CD4-positive, alpha-beta memory T cell (primary cell): ENCODE data around the gene STK24. TPM values are rescaled to one million over a fixed set of nuclear protein-coding genes. Genes with fewer than 3 reads are reported as not detected.

Experiments used
- CTCF ChIA-PET: fragments of 350-600 bp; sonication (Branson Sonifier 250); formaldehyde crosslinking; loops from one replicate; lab custom pipeline; 2021; ENCODE audit warnings: inconsistent platforms; ENCODE audit not compliant: partially characterized antibody; lab: Charles Lee
- POLR2A ChIA-PET: fragments of 350-600 bp; sonication (Branson Sonifier 250); formaldehyde crosslinking; loops from one replicate; lab custom pipeline; 2021; ENCODE audit not compliant: partially characterized antibody; lab: Charles Lee
- DNase-seq, 5 donors: peaks; one replicate each; pipeline versions ENCODE4 v3.0.0 to v3.0.0-alpha.2; 2020 to 2022; ENCODE audit warnings: mixed read lengths in 1 of 5
- H3K27ac ChIP-seq: one replicate; pipeline ENCODE4 v1.7.0; 2013; ENCODE audit warnings: low read depth, low read length
- H3K27me3 ChIP-seq: 2 replicates; pipeline ENCODE4 v1.7.0; 2013; ENCODE audit warnings: mild to moderate bottlenecking, low read length, moderate library complexity; ENCODE audit not compliant: insufficient read depth
- H3K36me3 ChIP-seq: 2 replicates; pipeline ENCODE4 v1.7.0; 2013; ENCODE audit warnings: mild to moderate bottlenecking, low read length, moderate library complexity; ENCODE audit not compliant: insufficient read depth
- H3K4me1 ChIP-seq: 2 replicates; pipeline ENCODE4 v1.7.0; 2013; ENCODE audit warnings: mild to moderate bottlenecking, low read length, moderate library complexity; ENCODE audit not compliant: insufficient read depth
- H3K4me3 ChIP-seq, 2 donors: one replicate each; pipeline ENCODE4 v1.7.0; 2013; ENCODE audit warnings: low read length in 2 of 2, mild to moderate bottlenecking in 1 of 2
- H3K9me3 ChIP-seq, 2 donors: one replicate each; pipeline ENCODE4 v1.7.0; 2013; ENCODE audit warnings: low read length in 2 of 2, control low read depth in 1 of 2; ENCODE audit not compliant: control insufficient read depth in 1 of 2
- H3K27ac Mint-ChIP-seq, 7 donors: one replicate each; pipeline ENCODE4 v1.8.0; 2020 to 2021; ENCODE audit warnings: mixed read lengths in 7 of 7, mild to moderate bottlenecking in 6 of 7, inconsistent platforms in 3 of 7, moderate library complexity in 3 of 7
- H3K27me3 Mint-ChIP-seq, 2 donors: one replicate each; pipeline ENCODE4 v1.8.0; 2020 to 2021; ENCODE audit warnings: mixed read lengths in 2 of 2
- H3K36me3 Mint-ChIP-seq, 2 donors: one replicate each; pipeline ENCODE4 v1.8.0; 2020 to 2021; ENCODE audit warnings: mixed read lengths in 2 of 2, inconsistent platforms in 1 of 2, mild to moderate bottlenecking in 1 of 2
- H3K4me1 Mint-ChIP-seq, 4 donors: one replicate each; pipeline ENCODE4 v1.8.0; 2020 to 2021; ENCODE audit warnings: mixed read lengths in 4 of 4, mild to moderate bottlenecking in 1 of 4
- H3K4me3 Mint-ChIP-seq, 8 donors: one replicate each; pipeline ENCODE4 v1.8.0; 2020 to 2021; ENCODE audit warnings: mixed read lengths in 8 of 8, mild to moderate bottlenecking in 7 of 8, moderate library complexity in 6 of 8, inconsistent platforms in 3 of 8
- H3K9me3 Mint-ChIP-seq, 8 donors: one replicate each; pipeline ENCODE4 v1.8.0; 2020 to 2021; ENCODE audit warnings: mixed read lengths in 8 of 8, mild to moderate bottlenecking in 5 of 8, inconsistent platforms in 3 of 8, moderate library complexity in 1 of 8
- intact Hi-C: fragments of 100-400 bp; cut with micrococcal nuclease; formaldehyde crosslinking; loops from one replicate; pipeline ENCODE4 v1.15.1; 2023
- polyA plus RNA-seq, 2 donors: library from polyadenylated mRNA; unstranded; fragments of 300-500 nt; fragmentation: Illumina TruSeq; gene quantifications; one replicate each; pipeline ENCODE4 v1.2.3, GENCODE V29; 2021
- total RNA-seq, 2 experiments: library from RNA; stranded (reverse); gene quantifications; one replicate each; pipeline ENCODE4 v1.2.3, GENCODE V29; 2021

STK24 gene
- total and polyA plus RNA-seq, 4 experiments from 2014 or later: 24.2 to 147 (median 118) TPM

GRCh38 chr13:98405690-98406344 lies 171.1 kb downstream of the STK24 start:
- intact Hi-C loops: no loop called here

GRCh38 chr13:98405107-98405571 lies 171.8 kb downstream of the STK24 start:
- Mint-ChIP-seq H3K27ac (peak overlapping the region in 1 of 7 donors; percentile 9), H3K4me3 (no peak overlapping the region), H3K27me3 (peaks cover 2 to 10% of the 10 kb centered on the region in 2 donors), H3K9me3 (no peaks in the 10 kb centered on the region), H3K4me1 (no peaks in the 10 kb centered on the region), H3K36me3 (no peaks in the 10 kb centered on the region)
- H3K4me1 ChIP-seq: no peaks in the 10 kb centered on the region
- ChIA-PET POLR2A (interaction anchor here (1.2 kb wide), 1 partner anchor 8 kb away, joined by 3 read pairs; no protein-coding TSS in a partner anchor), CTCF (interaction anchor here (1.2 kb wide), 1 partner anchor 248 kb away, joined by 4 read pairs; no protein-coding TSS in a partner anchor)
- intact Hi-C loops: no loop called here
- H3K27ac ChIP-seq: no peak overlapping the region
- no peak for DNase-seq
- no peaks in the 10 kb centered on the region for H3K9me3 ChIP-seq
- no peak overlapping the region for H3K4me3 ChIP-seq
- H3K27me3 ChIP-seq: no peaks in the 10 kb centered on the region
- H3K36me3 ChIP-seq: no peaks in the 10 kb centered on the region

More at GRCh38 chr13:98405690-98406344, 171.1 kb downstream of the STK24 start:
- Mint-ChIP-seq H3K4me3 (no peak overlapping the region), H3K9me3 (no peaks in the 10 kb centered on the region), H3K27me3 (peaks cover 2 to 12% of the 10 kb centered on the region in 2 donors), H3K27ac (no peak overlapping the region), H3K4me1 (no peaks in the 10 kb centered on the region), H3K36me3 (no peaks in the 10 kb centered on the region)
- Histone ChIP-seq H3K9me3 (no peaks in the 10 kb centered on the region), H3K36me3 (no peaks in the 10 kb centered on the region), H3K4me1 (no peaks in the 10 kb centered on the region), H3K27ac (no peak overlapping the region), H3K4me3 (no peak overlapping the region), H3K27me3 (no peaks in the 10 kb centered on the region)
- no peak for DNase-seq
- CTCF ChIA-PET: interaction anchor here (0.6 to 1.2 kb wide), 2 partner anchors 247 to 303 kb away, joined by 3 to 4 read pairs; no protein-coding TSS in a partner anchor
- POLR2A ChIA-PET: interaction anchor here (1.2 kb wide), 1 partner anchor 9 kb away, joined by 3 read pairs; no protein-coding TSS in a partner anchor

DNA sequence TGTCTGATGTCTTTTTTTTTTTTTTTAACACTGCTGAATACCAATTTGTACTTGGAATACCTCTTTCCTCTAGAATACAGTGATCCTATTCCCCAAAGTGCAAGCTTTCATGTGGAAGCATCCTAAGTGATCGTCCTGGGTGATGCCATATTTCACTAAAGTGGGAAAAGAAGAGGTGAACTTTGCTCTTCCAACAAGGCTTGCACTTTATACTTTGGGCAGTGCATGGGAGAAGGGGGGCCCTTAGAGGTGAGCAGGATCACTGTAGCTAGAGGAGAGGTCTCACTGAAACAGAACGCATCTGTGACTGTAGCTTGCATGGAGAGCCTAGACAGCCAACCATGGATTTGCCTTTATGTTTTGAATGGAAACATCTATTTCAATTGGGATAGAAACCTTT lies 173.8 kb downstream of the STK24 start:
- Mint-ChIP-seq H3K36me3 (no peaks in the 10 kb centered on the region), H3K9me3 (no peaks in the 10 kb centered on the region), H3K27ac (no peak overlapping the region), H3K27me3 (peaks cover 2 to 6% of the 10 kb centered on the region in 2 donors), H3K4me1 (no peaks in the 10 kb centered on the region), H3K4me3 (no peak overlapping the region)
- POLR2A ChIA-PET: no interaction called here
- DNase-seq: no peak
- Histone ChIP-seq H3K4me3 (no peak overlapping the region), H3K27ac (no peak overlapping the region), H3K4me1 (no peaks in the 10 kb centered on the region), H3K27me3 (no peaks in the 10 kb centered on the region), H3K36me3 (no peaks in the 10 kb centered on the region), H3K9me3 (no peaks in the 10 kb centered on the region)
- CTCF ChIA-PET: interaction anchor here (1.2 to 1.4 kb wide), 2 partner anchors 250 kb away, joined by 4 read pairs; no protein-coding TSS in a partner anchor
- intact Hi-C loops: no loop called here

GRCh38 chr13:98401934-98402333 lies 175.0 kb downstream of the STK24 start:
- no peaks in the 10 kb centered on the region for H3K36me3 Mint-ChIP-seq

GRCh38 chr13:98399756-98400155 lies 177.2 kb downstream of the STK24 start:
- Mint-ChIP-seq H3K27me3 (peaks cover 0 to 14% of the 10 kb centered on the region in 2 donors), H3K4me3 (no peak overlapping the region), H3K9me3 (no peaks in the 10 kb centered on the region), H3K4me1 (no peaks in the 10 kb centered on the region), H3K27ac (no peak overlapping the region), H3K36me3 (no peaks in the 10 kb centered on the region)
- intact Hi-C loops: no loop called here
- ChIA-PET POLR2A (no interaction called here), CTCF (no interaction called here)
- no peak overlapping the region for H3K4me3 ChIP-seq
- H3K27ac ChIP-seq: no peak overlapping the region
- H3K9me3 ChIP-seq: no peaks in the 10 kb centered on the region
- no peaks in the 10 kb centered on the region for H3K4me1 ChIP-seq
- no peaks in the 10 kb centered on the region for H3K27me3 ChIP-seq
- no peak for DNase-seq
- no peaks in the 10 kb centered on the region for H3K36me3 ChIP-seq

More at GRCh38 chr13:98401934-98402333, 175.0 kb downstream of the STK24 start:
- no peak for DNase-seq
- Mint-ChIP-seq H3K27me3 (peaks cover 1 to 10% of the 10 kb centered on the region in 2 donors), H3K9me3 (no peaks in the 10 kb centered on the region), H3K4me3 (no peak overlapping the region), H3K27ac (no peak overlapping the region), H3K4me1 (no peaks in the 10 kb centered on the region)
- H3K4me3 ChIP-seq: no peak overlapping the region
- POLR2A ChIA-PET: no interaction called here
- H3K27ac ChIP-seq: no peak overlapping the region
- H3K4me1 ChIP-seq: no peaks in the 10 kb centered on the region
- intact Hi-C loops: no loop called here
- no peaks in the 10 kb centered on the region for H3K36me3 ChIP-seq
- no peaks in the 10 kb centered on the region for H3K27me3 ChIP-seq
- CTCF ChIA-PET: interaction anchor here (1.2 kb wide), 1 partner anchor 251 kb away, joined by 4 read pairs; no protein-coding TSS in a partner anchor
- no peaks in the 10 kb centered on the region for H3K9me3 ChIP-seq

- no peaks in the 10 kb centered on the region for H3K27me3 ChIP-seq
- Mint-ChIP-seq H3K4me1 (no peaks in the 10 kb centered on the region), H3K4me3 (no peak overlapping the region), H3K27ac (no peak overlapping the region), H3K27me3 (peaks cover 0 to 14% of the 10 kb centered on the region in 2 donors), H3K36me3 (no peaks in the 10 kb centered on the region), H3K9me3 (no peaks in the 10 kb centered on the region)
- no peak for DNase-seq
- H3K4me1 ChIP-seq: no peaks in the 10 kb centered on the region
- H3K27ac ChIP-seq: no peak overlapping the region
- intact Hi-C loops: no loop called here
- no peaks in the 10 kb centered on the region for H3K9me3 ChIP-seq
- H3K36me3 ChIP-seq: no peaks in the 10 kb centered on the region
- ChIA-PET POLR2A (no interaction called here), CTCF (no interaction called here)
- no peak overlapping the region for H3K4me3 ChIP-seq
Measured at GRCh38 chr13:98398581-98398980, 178.3 kb downstream of the STK24 start.

- ChIA-PET CTCF (no interaction called here), POLR2A (no interaction called here)
- no peaks in the 10 kb centered on the region for H3K4me1 ChIP-seq
- H3K9me3 ChIP-seq: no peaks in the 10 kb centered on the region
- H3K36me3 ChIP-seq: no peaks in the 10 kb centered on the region
- Mint-ChIP-seq H3K27ac (no peak overlapping the region), H3K9me3 (no peaks in the 10 kb centered on the region), H3K4me3 (no peak overlapping the region), H3K4me1 (no peaks in the 10 kb centered on the region), H3K36me3 (no peaks in the 10 kb centered on the region), H3K27me3 (peaks cover 0 to 14% of the 10 kb centered on the region in 2 donors)
- intact Hi-C loops: no loop called here
- DNase-seq: no peak
- no peak overlapping the region for H3K27ac ChIP-seq
- no peaks in the 10 kb centered on the region for H3K27me3 ChIP-seq
- H3K4me3 ChIP-seq: no peak overlapping the region
Measured at GRCh38 chr13:98397861-98398260, 179.0 kb downstream of the STK24 start.
